22Rv1 (cell line): Measurements from ENCODE around the gene ULK4.

Experiments used
- CTCF ChIP-seq: fragments of 450-650 bp; IDR thresholded peaks from 2 replicates; pipeline ENCODE4 v1.5.1; 2017; ENCODE audit warnings: mild to moderate bottlenecking
- ZFX ChIP-seq: fragments of 450-650 bp; IDR thresholded peaks from 2 replicates; pipeline ENCODE4 v1.6.1; 2017; ENCODE audit warnings: antibody characterized with exemption, borderline replicate concordance

- TF ChIP-seq CTCF (no peak), ZFX (no peak)
These were observed 13.7 kb upstream of the ULK4 start for GRCh38 chr3:41975416-41976103.
